Astrocyte of the cerebellum (primary cell): ENCODE measurements around the gene RBM19.

Source experiments
- DNase-seq: peaks from one replicate; pipeline ENCODE4 v3.0.0-alpha.2; 2011; ENCODE audit warnings: low read depth
- H3K4me3 ChIP-seq: 2 replicates; pipeline ENCODE4 v1.5.1; 2011; ENCODE audit warnings: mild to moderate bottlenecking, low read depth, low read length, moderate library complexity
- in situ Hi-C: cut with HindIII; loops from 2 replicates; pipeline ENCODE4 v1.10.0; 2017; ENCODE audit warnings: low sequenced_read_pairs
- TF ChIP-seq, protein P1 (sequence below): IDR thresholded peaks from 2 replicates; pipeline ENCODE4 v1.5.1; 2012; ENCODE audit warnings: low read length, low read depth, moderate library complexity, mild to moderate bottlenecking; ENCODE audit errors: missing control alignments

Gene RBM19

DNA sequence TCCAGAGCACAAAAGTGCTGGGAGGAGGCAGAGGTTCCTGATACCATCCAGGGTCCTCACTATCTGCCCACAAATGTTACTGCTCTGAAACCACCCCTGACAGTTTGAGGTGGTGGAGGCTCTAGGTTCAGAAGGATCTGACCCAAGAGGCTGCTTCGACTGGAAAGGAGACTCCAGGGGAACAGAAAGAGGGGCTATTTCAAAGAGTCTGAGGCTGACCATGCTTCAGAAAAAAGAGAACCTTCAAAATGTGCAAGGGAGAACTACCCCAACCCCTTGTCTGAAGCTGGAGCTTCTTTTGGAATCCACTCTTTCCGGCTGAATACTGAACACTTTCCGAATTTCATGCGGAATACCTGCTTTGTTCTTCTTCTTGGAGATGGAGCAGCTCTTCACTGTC lies 41.8 kb downstream of the RBM19 start:
- in situ Hi-C loops: no loop called here
- no peak overlapping the region for H3K4me3 ChIP-seq
- TF ChIP-seq, protein P1, sequence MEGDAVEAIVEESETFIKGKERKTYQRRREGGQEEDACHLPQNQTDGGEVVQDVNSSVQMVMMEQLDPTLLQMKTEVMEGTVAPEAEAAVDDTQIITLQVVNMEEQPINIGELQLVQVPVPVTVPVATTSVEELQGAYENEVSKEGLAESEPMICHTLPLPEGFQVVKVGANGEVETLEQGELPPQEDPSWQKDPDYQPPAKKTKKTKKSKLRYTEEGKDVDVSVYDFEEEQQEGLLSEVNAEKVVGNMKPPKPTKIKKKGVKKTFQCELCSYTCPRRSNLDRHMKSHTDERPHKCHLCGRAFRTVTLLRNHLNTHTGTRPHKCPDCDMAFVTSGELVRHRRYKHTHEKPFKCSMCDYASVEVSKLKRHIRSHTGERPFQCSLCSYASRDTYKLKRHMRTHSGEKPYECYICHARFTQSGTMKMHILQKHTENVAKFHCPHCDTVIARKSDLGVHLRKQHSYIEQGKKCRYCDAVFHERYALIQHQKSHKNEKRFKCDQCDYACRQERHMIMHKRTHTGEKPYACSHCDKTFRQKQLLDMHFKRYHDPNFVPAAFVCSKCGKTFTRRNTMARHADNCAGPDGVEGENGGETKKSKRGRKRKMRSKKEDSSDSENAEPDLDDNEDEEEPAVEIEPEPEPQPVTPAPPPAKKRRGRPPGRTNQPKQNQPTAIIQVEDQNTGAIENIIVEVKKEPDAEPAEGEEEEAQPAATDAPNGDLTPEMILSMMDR: no peak
- DNase-seq: no peak

DNA sequence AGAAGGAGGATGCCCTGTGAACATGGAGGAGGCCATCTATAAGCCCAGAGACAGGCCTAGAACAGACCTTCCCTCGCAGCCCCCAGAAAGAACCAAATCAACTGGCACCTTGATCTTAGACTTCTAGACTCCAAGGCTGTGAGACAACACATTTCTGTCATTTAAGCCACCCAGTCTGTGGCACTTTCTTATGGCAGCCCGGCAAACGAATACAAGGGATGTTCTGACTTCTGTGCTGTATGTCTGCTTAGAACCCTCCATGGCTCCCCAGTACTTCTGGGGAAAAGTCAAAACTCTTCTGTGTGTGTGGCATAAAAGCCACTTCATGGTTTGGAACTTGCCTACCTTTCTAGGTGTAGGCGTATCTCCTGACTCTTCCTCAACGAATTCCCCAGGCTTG lies 42.9 kb downstream of the RBM19 start:
- no peak for DNase-seq
- H3K4me3 ChIP-seq: no peak overlapping the region
- TF ChIP-seq, protein P1: no peak
- in situ Hi-C loops: no loop called here

DNA sequence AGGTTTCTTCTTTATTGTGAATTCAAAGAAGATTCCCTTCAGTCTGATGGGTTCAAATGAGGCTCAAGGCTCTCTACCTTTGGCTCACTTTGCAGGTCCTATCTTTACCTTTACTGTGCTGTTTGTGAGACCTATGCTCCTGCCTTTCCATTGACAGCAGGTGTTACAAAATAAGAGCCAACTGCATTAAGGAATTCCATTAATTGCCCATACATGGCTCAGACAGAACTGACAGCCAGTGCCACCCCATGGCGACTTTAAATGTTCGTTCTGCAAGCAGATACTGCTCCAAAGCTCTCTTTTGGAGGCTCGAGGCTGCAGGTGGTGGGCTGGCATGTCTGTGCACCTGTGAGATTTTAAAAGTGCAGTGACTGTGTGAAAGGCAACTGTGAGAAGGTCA lies 44.7 kb downstream of the RBM19 start:
- in situ Hi-C loops: no loop called here
- DNase-seq: no peak
- H3K4me3 ChIP-seq: no peak overlapping the region
- TF ChIP-seq, protein P1: no peak

DNA sequence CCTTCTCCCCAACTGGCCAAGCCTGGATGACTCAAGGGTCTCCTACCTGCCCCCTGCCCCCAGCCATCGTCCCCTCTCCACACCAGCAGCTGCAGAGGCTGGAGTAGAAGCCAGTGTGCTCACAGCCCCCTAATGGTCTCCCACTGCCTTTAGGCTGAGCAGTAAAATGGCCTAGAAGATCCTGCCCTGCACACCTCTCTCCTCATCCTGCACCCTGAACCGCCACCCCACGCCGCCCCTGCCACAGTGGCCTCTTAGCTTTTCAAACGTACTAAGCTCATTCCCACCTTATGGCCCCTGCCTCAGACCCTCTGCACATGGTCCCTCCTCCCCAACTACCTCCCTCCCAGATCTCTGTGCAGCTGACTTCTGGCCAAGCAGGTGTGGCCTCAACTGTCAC lies 46.3 kb downstream of the RBM19 start:
- in situ Hi-C loops: no loop called here
- TF ChIP-seq, protein P1: no peak
- no peak overlapping the region for H3K4me3 ChIP-seq
- DNase-seq: no peak

DNA sequence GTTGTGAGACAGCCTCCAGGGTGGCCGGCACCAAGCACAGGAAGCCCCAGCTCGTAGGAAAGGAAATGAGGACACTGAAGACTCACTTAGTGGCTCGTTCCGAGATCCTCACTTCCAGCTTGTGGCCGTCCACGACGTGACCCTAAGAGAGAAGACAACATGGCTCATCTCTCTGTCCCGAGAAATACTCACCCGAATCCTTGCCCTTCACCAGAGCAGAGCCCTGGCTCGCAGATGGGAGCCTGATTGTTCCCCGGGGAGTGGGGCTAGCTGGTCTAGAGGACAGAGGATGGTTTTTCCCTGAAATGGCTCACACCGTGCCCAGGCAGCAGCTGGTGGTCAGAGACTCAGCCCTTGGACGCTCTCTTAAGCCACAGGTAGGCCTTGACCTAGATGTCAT lies 47.8 kb downstream of the RBM19 start:
- TF ChIP-seq, protein P1: no peak
- in situ Hi-C loops: no loop called here
- DNase-seq: no peak
- no peak overlapping the region for H3K4me3 ChIP-seq

DNA sequence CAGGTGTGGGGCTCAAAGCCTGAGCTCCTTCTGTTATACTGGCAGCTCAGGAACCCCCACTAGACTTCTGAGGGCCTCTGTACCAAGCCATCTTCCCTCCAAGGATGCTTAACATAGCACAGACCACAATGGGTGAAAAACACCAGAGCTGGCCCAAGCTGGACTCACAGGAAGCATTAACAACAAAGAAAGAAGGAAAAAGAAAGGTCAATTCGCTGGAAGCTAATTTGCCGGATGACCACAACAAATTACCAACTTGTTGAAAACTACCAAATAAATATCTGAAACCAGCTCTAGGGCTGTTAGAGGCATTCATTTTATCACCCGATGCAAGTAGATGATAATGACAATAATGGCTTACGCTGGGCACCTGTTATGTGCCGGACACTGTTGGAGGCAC lies 48.7 kb downstream of the RBM19 start:
- in situ Hi-C loops: no loop called here

More for the DNA sequence above, 48.7 kb downstream of the RBM19 start:
- no peak overlapping the region for H3K4me3 ChIP-seq
- no peak for DNase-seq
- TF ChIP-seq, protein P1: no peak
